HG03521 (cell line): ENCODE results near the gene YY1.
"Not testable (repeated sequence)": the region's sequence is repeated elsewhere in the genome, so short reads cannot be mapped to it uniquely, and the experiment has no call there.

Experiments
- ATAC-seq: cut with Tn5 transposase; IDR thresholded peaks from one replicate; pipeline ENCODE4 v1.9.1; 2021; ENCODE audit warnings: mild to moderate bottlenecking, moderate library complexity; ENCODE audit not compliant: unreplicated experiment

Gene YY1

GRCh38 chr14:100309028-100309737 lies 70.2 kb downstream of the YY1 start:
- ATAC-seq, result no peak

- ATAC-seq, result not testable (repeated sequence)
Observed at GRCh38 chr14:100312110-100312876, 73.3 kb downstream of the YY1 start.

- no peak for ATAC-seq
Observed at GRCh38 chr14:100312877-100313400, 74.0 kb downstream of the YY1 start.

GRCh38 chr14:100313464-100314230 lies 74.7 kb downstream of the YY1 start:
- no peak for ATAC-seq

GRCh38 chr14:100314724-100315123 lies 75.8 kb downstream of the YY1 start:
- ATAC-seq, result no peak

- ATAC-seq, result no peak
Observed at GRCh38 chr14:100317389-100317788, 78.4 kb downstream of the YY1 start.

GRCh38 chr14:100317912-100318808 lies 79.2 kb downstream of the YY1 start:
- peak; percentile 77 for ATAC-seq

GRCh38 chr14:100320157-100320856 lies 81.4 kb downstream of the YY1 start:
- no peak for ATAC-seq

GRCh38 chr14:100321473-100322137 lies 82.7 kb downstream of the YY1 start:
- ATAC-seq, result no peak

- no peak for ATAC-seq
Observed at GRCh38 chr14:100322138-100322957, 83.4 kb downstream of the YY1 start.

- ATAC-seq, result no peak
Observed at GRCh38 chr14:100323121-100323941, 84.4 kb downstream of the YY1 start, which contains the start of gene SLC25A47. Gene SLC25A47, plus strand, starts transcription at chr14:100323339. Its CDS starts 76 bp downstream, at chr14:100323415.

- ATAC-seq, result no peak
Observed at GRCh38 chr14:100323942-100324307, 85.0 kb downstream of the YY1 start.

- ATAC-seq, result no peak
Observed at GRCh38 chr14:100325231-100325632, 86.3 kb downstream of the YY1 start.

- no peak for ATAC-seq
Observed at GRCh38 chr14:100325958-100326357, 87.0 kb downstream of the YY1 start.

- no peak for ATAC-seq
Observed at GRCh38 chr14:100327128-100327527, 88.2 kb downstream of the YY1 start.

GRCh38 chr14:100328495-100329163 lies 89.7 kb downstream of the YY1 start:
- ATAC-seq, result no peak
